ENCODE results near the gene LILRB1.
"Not testable (repeated sequence)": the region's sequence is repeated elsewhere in the genome, so short reads cannot be mapped to it uniquely, and the experiment has no call there.

LILRB1 gene

DNA sequence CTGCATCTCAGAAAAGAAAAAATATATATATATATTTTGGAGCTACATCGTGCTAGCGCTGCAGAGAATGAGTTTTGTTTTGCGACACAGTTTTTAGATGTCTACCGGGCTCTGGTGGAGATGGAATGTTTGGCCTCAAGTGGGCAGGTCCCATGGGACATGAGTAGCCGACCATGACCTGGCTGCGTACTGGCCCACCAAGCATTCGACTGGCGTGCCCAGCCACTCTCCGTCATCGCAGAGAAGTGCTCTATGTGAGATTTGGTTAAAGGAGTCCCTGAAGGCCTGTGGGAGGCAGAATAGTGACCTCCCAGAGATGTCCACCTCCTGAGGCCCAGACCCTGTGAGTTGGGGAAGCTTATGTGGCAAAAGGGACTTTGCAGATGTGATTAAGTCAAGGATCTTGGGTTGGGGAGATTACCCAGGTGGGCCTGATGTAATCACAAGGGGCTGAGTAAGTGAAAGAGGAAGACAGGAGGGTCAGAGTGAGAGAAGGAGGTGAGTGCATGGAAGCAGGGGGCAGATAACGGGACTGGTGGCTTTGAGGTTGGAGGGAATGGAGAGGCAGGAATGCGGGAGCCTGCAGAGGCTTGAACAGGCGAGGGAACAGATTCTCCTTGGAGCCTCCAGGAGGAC lies 31.7 kb downstream of the LILRB1 start:
- DNase-seq (ENCODE audit: low spot score) = no peak

DNA sequence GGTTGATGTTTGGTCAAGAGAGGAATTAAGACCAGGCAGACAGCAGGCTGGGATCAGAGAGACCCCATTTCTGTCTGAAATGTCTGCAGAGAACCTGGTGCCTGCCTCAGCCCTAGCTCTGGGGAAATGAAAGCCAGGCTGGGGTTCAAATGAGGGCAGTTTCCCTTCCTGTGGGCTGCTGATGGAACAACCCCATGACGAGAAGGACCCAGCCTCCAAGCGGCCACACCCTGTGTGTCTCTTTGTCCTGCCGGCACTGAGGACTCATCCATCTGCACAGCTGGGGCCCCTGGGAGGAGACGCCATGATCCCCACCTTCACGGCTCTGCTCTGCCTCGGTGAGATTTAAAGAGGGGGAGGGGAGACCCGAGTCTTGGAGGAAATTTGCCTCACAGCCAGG lies 32.4 kb downstream of the LILRB1 start, which contains the start of gene LILRB4:
LILRB4 (plus strand) TSS at position 256 of the 400 bp plus-strand sequence; CDS start at position 305, 49 bp downstream.
- no peak for DNase-seq (ENCODE audit: low spot score)

DNA sequence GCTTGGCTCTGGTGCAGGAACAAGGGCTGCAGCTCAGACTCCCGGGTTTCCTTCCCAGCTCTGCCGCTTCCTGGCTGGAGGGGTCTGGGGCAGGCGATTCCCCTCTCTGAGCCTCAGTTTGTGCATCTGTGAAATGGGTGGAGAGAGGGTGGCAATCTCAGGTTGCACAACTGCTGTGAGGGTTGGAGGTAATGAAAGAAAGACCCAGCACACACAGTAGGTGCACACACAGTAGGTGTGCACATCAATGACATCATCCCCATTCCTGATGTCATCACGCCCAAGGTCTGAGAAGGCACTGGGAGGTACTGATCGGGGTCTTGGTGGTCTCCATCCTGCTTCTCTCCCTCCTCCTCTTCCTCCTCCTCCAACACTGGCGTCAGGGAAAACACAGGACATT lies 35.2 kb downstream of the LILRB1 start:
- DNase-seq (ENCODE audit: low spot score) = no peak

DNA sequence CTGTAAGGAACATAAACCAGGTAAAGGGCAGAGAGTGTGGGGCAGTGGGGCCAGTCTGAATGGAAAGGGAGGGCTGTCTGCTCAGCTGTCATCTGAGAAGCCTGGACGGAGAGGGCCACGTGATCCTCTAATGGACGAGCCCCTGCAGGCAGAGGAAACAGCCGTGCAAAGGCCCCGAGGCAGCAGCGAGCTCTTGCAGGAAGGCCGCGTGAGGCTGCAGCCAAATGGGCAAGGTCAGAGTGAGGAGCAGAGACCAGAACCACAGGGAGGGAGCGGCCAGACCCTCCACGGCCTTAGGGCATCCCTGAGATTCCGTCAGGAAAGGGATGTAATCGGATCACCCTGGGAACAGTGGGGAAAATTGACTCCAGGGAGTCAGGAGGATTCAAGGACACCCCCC lies 36.9 kb downstream of the LILRB1 start:
- no peak for DNase-seq (ENCODE audit: low spot score)

DNA sequence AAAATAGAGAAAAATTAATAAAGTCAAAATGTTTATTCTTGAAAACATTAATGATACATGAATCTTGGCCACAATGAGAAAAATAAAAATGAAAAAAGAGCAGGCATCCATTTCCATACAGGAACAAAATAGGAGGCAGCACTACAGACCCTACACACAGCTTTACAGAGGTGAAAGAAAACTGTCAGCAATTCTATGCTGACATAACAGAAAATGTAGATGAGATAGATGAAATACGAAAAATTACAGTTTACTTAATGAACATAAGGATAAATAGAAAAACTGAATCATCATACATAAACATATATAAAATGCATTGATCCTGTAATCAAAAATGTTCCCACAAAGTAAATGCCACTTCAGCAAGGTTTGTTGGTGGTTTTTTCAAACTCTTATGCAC lies 38.1 kb downstream of the LILRB1 start:
- no peak for DNase-seq (ENCODE audit: low spot score)

DNA sequence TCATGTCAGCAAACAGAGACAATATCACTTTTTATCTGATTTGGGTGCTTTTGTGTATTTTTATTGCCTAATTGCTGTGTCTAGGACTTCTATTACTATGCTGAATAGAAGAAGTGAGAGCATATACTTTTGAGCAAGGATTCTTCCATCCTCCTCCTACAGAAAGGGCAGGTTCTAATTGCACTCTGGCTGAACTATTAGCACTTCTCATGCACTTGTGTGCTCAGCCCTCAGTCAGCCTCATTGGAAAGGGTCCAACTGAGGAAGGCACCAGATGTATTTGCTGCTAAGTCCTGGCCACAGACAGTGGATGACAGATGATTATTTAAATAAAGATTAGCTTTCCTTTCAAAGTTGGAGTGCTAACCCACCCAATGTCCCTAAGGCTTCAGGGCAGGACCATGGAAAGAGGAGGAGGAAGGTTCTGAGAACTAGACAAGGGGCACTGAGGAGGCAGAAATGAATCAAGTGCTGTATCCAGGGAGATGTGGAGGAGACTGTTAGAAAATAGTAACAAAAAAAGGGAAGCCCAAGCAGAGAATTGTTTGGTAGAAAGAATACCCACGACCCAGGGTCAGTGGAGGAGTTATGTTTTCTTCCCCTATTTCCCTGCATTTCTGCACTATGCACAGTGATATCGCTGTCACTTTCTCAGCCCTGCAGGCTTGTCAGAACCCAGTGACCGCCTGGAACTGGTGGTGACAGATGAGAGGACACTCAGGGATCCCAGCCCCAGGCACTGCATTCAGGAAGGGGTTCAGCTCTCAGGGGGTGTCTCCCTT lies 40.5 kb downstream of the LILRB1 start:
- no peak for DNase-seq (ENCODE audit: low spot score)

DNA sequence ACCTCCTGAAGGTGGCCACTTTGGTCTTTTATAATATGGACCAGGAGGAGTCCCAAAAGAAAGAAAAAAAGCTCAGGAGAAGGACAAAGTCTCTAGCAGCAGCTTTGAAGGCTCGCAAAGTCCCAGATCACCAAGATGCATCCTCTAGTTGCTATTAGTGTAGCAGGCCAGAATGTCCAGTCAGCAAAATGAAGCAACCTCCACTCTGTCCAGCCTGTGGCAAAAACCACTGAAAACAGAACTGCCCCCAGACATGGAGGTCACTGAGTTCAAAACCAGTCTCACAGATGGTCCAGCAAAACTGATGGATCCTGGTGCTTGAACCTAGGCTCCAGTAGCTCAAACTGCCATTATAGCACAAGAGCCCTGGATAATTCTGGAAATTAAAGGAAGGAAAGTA lies 42.9 kb downstream of the LILRB1 start:
- DNase-seq (ENCODE audit: low spot score) = no peak

DNA sequence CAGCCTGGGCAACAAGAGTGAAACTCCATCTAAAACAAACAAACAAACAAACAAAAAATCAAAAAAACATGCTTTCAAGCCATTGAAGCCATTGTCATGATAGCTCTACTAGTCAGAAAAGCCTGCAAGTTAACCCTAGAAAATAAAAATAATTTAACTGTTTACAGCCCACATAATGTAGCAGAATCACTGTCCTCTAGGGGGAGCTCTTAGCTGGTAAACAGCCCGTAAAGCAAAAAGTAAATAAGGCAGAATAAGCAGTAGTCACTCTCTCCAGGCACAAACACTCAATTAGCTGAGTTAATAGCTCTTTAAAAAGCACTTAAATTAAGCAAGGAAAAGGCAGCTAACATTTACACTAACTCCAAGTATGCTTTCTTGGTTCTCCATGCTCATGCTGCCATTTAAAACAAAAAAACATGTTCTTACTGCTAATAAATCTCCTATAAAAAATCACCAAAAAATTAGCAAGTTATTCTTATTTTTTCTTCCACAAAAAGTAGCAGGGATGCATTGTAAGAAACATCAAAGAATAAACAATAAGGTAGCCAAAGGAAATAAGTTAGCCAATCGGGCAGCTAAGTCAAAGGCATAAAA lies 43.8 kb downstream of the LILRB1 start:
- peak; percentile 35 for DNase-seq (ENCODE audit: low spot score)

DNA sequence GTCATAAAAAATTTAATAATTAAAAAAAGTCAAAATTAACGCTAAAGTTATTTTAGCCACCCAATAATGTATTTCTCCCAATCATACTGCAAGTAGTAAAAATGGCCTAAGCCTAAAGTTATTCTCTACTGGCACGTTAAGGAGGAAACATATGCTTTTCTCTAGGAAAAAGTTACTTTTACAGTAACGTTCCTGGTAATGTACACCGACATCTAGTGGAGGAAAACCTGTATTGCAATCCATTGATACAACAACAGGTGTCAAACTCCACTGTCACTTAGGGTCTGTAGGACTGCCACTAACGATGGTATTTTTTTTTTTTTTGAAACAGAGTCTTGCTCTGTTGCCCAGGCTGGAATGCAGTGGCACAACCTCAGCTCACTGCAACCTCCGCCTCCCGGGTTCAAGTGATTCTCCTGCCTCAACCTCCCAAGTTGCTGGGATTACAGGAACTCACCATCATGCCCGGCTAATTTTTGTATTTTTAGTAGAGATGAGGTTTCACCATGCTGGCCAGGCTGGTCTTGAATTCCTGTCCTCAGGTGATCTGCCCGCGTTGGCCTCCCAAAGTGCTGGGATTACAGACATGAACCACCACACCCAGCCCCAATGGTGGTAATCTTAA lies 46.0 kb downstream of the LILRB1 start:
- peak; percentile 58 for DNase-seq (ENCODE audit: low spot score)

DNA sequence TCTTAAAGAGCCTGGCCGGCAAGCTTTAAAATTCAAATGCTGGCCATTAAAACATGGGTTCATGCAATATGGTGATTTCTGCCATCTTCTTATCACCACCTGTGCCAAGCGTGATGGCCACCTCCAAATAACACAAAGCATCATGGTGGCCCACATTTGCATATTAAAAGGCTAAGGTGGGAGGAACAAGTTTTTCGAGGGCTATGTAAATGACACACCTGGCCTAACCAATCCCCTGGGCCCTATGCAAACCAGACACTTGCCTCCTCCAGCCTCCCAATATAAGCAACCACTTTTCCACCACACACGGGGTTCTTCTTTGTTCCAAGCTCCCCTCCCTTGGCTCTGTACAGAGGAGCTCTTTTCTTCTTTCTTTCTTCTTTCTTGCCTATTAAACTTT lies 46.9 kb downstream of the LILRB1 start:
- no peak for DNase-seq (ENCODE audit: low spot score)

DNA sequence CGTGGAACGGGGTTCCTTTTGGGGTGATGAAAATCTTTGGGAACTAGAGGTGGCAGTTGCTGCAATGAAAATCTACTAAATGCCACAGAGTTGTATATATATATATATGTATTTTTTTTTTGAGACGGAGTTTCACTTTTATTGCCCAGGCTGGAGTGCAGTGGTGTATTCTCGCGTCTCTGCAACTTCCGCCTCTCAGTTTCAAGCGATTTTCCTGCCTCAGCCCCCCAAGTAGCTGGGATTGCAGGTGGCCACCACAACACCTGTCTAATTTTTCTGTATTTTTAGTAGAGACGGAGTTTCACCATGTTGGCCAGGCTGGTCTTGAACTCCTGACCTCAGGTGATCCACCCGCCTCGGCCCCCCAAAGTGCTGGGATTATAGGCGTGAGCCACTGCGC lies 51.3 kb downstream of the LILRB1 start:
- not testable (repeated sequence) for DNase-seq (ENCODE audit: low spot score)

DNA sequence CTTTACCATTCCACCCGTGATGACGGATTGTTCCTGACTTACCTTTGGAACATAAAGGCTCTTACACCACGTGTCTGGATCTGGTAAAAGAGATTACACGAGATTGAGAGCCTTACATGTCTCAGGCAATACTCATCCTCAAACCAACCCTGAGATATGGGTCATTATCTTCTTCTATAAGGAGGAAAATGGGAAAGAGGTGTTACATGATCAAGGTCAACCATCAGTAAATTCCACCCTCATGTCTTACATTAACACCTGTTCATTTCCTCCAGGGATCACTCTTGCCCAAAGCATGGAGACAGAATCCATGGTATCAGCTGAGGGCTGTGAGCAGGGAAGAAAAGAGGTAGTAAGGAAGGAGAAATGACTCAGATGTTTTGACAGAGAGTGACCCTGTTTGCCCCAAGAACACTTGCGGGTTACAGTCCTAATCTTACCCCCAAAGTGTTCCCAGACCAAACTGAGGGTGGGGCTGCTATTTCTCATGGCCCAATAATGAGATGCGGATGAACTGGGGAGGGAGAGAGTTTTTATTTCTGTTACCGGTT lies 52.1 kb downstream of the LILRB1 start:
- no peak for DNase-seq (ENCODE audit: low spot score)

DNA sequence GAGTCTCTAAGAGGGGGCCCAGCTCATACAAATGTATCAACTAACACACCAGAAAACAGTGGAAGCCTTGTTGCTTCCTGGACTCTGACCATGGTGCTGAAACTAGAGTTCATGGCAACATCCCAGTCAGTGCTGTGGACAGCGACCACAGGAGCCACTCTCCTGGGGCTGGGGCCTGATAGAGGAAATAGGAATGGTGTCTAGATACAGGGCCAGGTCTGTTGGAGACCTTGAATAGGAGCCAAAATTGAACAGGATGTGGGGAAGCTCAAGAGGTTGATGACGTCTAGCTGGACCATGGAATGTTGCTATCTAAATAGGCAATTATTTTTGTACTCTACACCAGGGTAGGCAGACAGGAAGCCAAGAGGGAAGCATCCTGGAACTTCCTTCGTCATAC lies 54.2 kb downstream of the LILRB1 start:
- no peak for DNase-seq (ENCODE audit: low spot score)

All from CD4-positive, alpha-beta T cell treated with Interleukin-2 at 100 ng/mL for 4 hours (primary cell).